NCI-H345 (cell line): Measurements from ENCODE around the gene EFNA5.

Experiments used
- DNase-seq: peaks from one replicate; lab custom pipeline; 2025; lab: John Stamatoyannopoulos, UW

EFNA5 gene

GRCh38 chr5:107544476-107544875 lies 126.3 kb downstream of the EFNA5 start:
- DNase-seq = no peak

- DNase-seq = no peak
Measured at GRCh38 chr5:107543868-107544267, 126.9 kb downstream of the EFNA5 start.

GRCh38 chr5:107542831-107543231 lies 127.9 kb downstream of the EFNA5 start:
- DNase-seq = no peak

GRCh38 chr5:107542428-107542827 lies 128.3 kb downstream of the EFNA5 start:
- DNase-seq = peak; percentile 21

- no peak for DNase-seq
Measured at GRCh38 chr5:107541400-107541799, 129.3 kb downstream of the EFNA5 start.

GRCh38 chr5:107539726-107540330 lies 130.9 kb downstream of the EFNA5 start:
- no peak for DNase-seq

GRCh38 chr5:107538805-107539445 lies 131.8 kb downstream of the EFNA5 start:
- DNase-seq = no peak

GRCh38 chr5:107538331-107538730 lies 132.4 kb downstream of the EFNA5 start:
- no peak for DNase-seq

GRCh38 chr5:107535849-107536248 lies 134.9 kb downstream of the EFNA5 start:
- no peak for DNase-seq

- DNase-seq = no peak
Measured at GRCh38 chr5:107533910-107534876, 136.5 kb downstream of the EFNA5 start.

GRCh38 chr5:107532916-107533315 lies 137.8 kb downstream of the EFNA5 start:
- no peak for DNase-seq

GRCh38 chr5:107532169-107532878 lies 138.4 kb downstream of the EFNA5 start:
- DNase-seq = no peak

- no peak for DNase-seq
Measured at GRCh38 chr5:107531308-107531707, 139.4 kb downstream of the EFNA5 start.

GRCh38 chr5:107529618-107530017 lies 141.1 kb downstream of the EFNA5 start:
- no peak for DNase-seq

- no peak for DNase-seq
Measured at GRCh38 chr5:107526270-107526937, 144.3 kb downstream of the EFNA5 start.

GRCh38 chr5:107524111-107524510 lies 146.6 kb downstream of the EFNA5 start:
- no peak for DNase-seq

GRCh38 chr5:107523029-107523680 lies 147.6 kb downstream of the EFNA5 start:
- DNase-seq = peak; percentile 48

GRCh38 chr5:107522456-107522855 lies 148.3 kb downstream of the EFNA5 start:
- DNase-seq = peak; percentile 49

- DNase-seq = peak; percentile 44
Measured at GRCh38 chr5:107519900-107520354, 150.8 kb downstream of the EFNA5 start.

GRCh38 chr5:107518616-107519015 lies 152.1 kb downstream of the EFNA5 start:
- no peak for DNase-seq

- no peak for DNase-seq
Measured at GRCh38 chr5:107518190-107518589, 152.5 kb downstream of the EFNA5 start.
